H9 (cell line): ENCODE results near the gene NCMAP. TPM values are rescaled to one million over a fixed set of nuclear protein-coding genes. Genes with fewer than 3 reads are reported as not detected.
A peak's percentile ranks its signal among the peaks of the same experiment; 100 is the strongest.

Source experiments
- DNase-seq: peaks from one replicate; pipeline ENCODE4 v3.0.0-alpha.2; 2017
- H2AFZ ChIP-seq: one replicate; pipeline ENCODE4 v1.6.1; 2013; ENCODE audit warnings: mild to moderate bottlenecking, low read length, control low read depth, moderate library complexity
- H2AK5ac ChIP-seq: 2 replicates; pipeline ENCODE4 v1.6.1; 2013; ENCODE audit warnings: low read length, control low read depth, mixed read lengths; ENCODE audit not compliant: insufficient read length
- H2BK120ac ChIP-seq: one replicate; pipeline ENCODE4 v1.6.1; 2013; ENCODE audit warnings: low read depth, mild to moderate bottlenecking, low read length, control low read depth, inconsistent platforms; ENCODE audit not compliant: poor library complexity, severe bottlenecking
- H2BK12ac ChIP-seq: 2 replicates; pipeline ENCODE4 v1.6.1; 2013; ENCODE audit warnings: low read length, control low read depth, mixed read lengths, low read depth; ENCODE audit not compliant: insufficient read length
- H2BK15ac ChIP-seq: 2 replicates; pipeline ENCODE4 v1.6.1; 2013; ENCODE audit warnings: low read depth, low read length, control low read depth
- H2BK20ac ChIP-seq: one replicate; pipeline ENCODE4 v1.6.1; 2013; ENCODE audit warnings: low read depth, mild to moderate bottlenecking, low read length, control low read depth, inconsistent platforms; ENCODE audit not compliant: poor library complexity, severe bottlenecking
- H2BK5ac ChIP-seq: 2 replicates; pipeline ENCODE4 v1.6.1; 2013; ENCODE audit warnings: low read length, control low read depth, mixed read lengths; ENCODE audit not compliant: insufficient read length
- H3K14ac ChIP-seq: 2 replicates; pipeline ENCODE4 v1.6.1; 2013; ENCODE audit warnings: low read length, control low read depth; ENCODE audit not compliant: insufficient read depth
- H3K18ac ChIP-seq: 2 replicates; pipeline ENCODE4 v1.6.1; 2013; ENCODE audit warnings: low read depth, mild to moderate bottlenecking, mixed read lengths, low read length, control low read depth; ENCODE audit not compliant: insufficient read length
- H3K23ac ChIP-seq: 2 replicates; pipeline ENCODE4 v1.6.1; 2013; ENCODE audit warnings: low read length, control low read depth, mixed read lengths, low read depth; ENCODE audit not compliant: insufficient read length
- H3K23me2 ChIP-seq: 2 replicates; pipeline ENCODE4 v1.6.1; 2013; ENCODE audit warnings: low read depth, mild to moderate bottlenecking, mixed read lengths, low read length, control low read depth; ENCODE audit not compliant: insufficient read length, poor library complexity, severe bottlenecking
- H3K27ac ChIP-seq: 2 replicates; pipeline ENCODE4 v1.5.1; 2013; ENCODE audit warnings: low read length, control low read depth, mixed read lengths, low read depth; ENCODE audit not compliant: insufficient read length
- H3K27me3 ChIP-seq: 2 replicates; pipeline ENCODE4 v1.6.1; 2013; ENCODE audit warnings: low read length, control low read depth, inconsistent platforms; ENCODE audit not compliant: insufficient read depth
- H3K4ac ChIP-seq: 2 replicates; pipeline ENCODE4 v1.6.1; 2013; ENCODE audit warnings: low read depth, mild to moderate bottlenecking, control low read depth, inconsistent platforms, low read length, moderate library complexity
- H3K4me1 ChIP-seq: 2 replicates; pipeline ENCODE4 v1.6.1; 2013; ENCODE audit warnings: low read length, control low read depth, inconsistent platforms; ENCODE audit not compliant: insufficient read depth
- H3K4me2 ChIP-seq: 2 replicates; pipeline ENCODE4 v1.6.1; 2013; ENCODE audit warnings: low read length, control low read depth, mixed read lengths; ENCODE audit not compliant: insufficient read length, insufficient read depth
- H3K56ac ChIP-seq: 2 replicates; pipeline ENCODE4 v1.6.1; 2013; ENCODE audit warnings: low read depth, mild to moderate bottlenecking, mixed read lengths, low read length, control low read depth; ENCODE audit not compliant: insufficient read length
- H3K79me1 ChIP-seq: 2 replicates; pipeline ENCODE4 v1.6.1; 2013; ENCODE audit warnings: low read depth, mild to moderate bottlenecking, moderate library complexity, low read length, control low read depth, inconsistent platforms; ENCODE audit not compliant: insufficient read depth, poor library complexity, severe bottlenecking
- H3K79me2 ChIP-seq: 2 replicates; pipeline ENCODE4 v1.6.1; 2013; ENCODE audit warnings: low read length, control low read depth, inconsistent platforms; ENCODE audit not compliant: insufficient read depth
- H3K9ac ChIP-seq: 2 replicates; pipeline ENCODE4 v1.6.1; 2013; ENCODE audit warnings: low read length, control low read depth, mixed read lengths; ENCODE audit not compliant: insufficient read length; ENCODE audit errors: extremely low read depth
- H3K9me3 ChIP-seq: one replicate; pipeline ENCODE4 v1.6.1; 2013; ENCODE audit warnings: low read depth, low read length, inconsistent platforms; ENCODE audit not compliant: control insufficient read depth
- H3T11ph ChIP-seq: one replicate; pipeline ENCODE4 v1.6.1; 2013; ENCODE audit warnings: mild to moderate bottlenecking, low read length, control low read depth, inconsistent platforms
- H4K20me1 ChIP-seq: one replicate; pipeline ENCODE4 v1.6.1; 2013; ENCODE audit not compliant: control insufficient read depth, insufficient read length, insufficient read depth
- H4K5ac ChIP-seq: 2 replicates; pipeline ENCODE4 v1.6.1; 2013; ENCODE audit warnings: low read depth, mild to moderate bottlenecking, mixed read lengths, low read length, control low read depth; ENCODE audit not compliant: insufficient read length
- H4K8ac ChIP-seq: replicated peaks from 2 replicates; pipeline ENCODE4 v1.6.1; 2013; ENCODE audit warnings: low read length, control low read depth, mixed read lengths, low read depth; ENCODE audit not compliant: insufficient read length
- H4K91ac ChIP-seq: 2 replicates; pipeline ENCODE4 v1.6.1; 2013; ENCODE audit warnings: low read depth, mild to moderate bottlenecking, moderate library complexity, mixed read lengths, low read length, control low read depth; ENCODE audit not compliant: insufficient read length
- H3K27ac Mint-ChIP-seq, 3 experiments: 2 replicates in 2 of 3; 3 replicates in 1 of 3; pipeline ENCODE4 v1.8.0; 2020 to 2021; ENCODE audit warnings: mixed read lengths in 3 of 3, mild to moderate bottlenecking in 1 of 3, moderate library complexity in 1 of 3
- H3K27me3 Mint-ChIP-seq: 2 replicates; pipeline ENCODE4 v1.8.0; 2021; ENCODE audit warnings: low read depth, mild to moderate bottlenecking, moderate library complexity, mixed read lengths
- H3K36me3 Mint-ChIP-seq, 3 experiments: 2 replicates in 2 of 3; 3 replicates in 1 of 3; pipeline ENCODE4 v1.8.0; 2020 to 2021; ENCODE audit warnings: low read depth in 3 of 3, mixed read lengths in 3 of 3; ENCODE audit not compliant: insufficient read depth in 1 of 3
- H3K4me1 Mint-ChIP-seq, 2 experiments: 2 replicates each; pipeline ENCODE4 v1.8.0; 2020; ENCODE audit warnings: mixed read lengths in 2 of 2
- H3K4me3 Mint-ChIP-seq, 2 experiments: 2 replicates in 1 of 2; 3 replicates in 1 of 2; pipeline ENCODE4 v1.8.0; 2020 to 2021; ENCODE audit warnings: mild to moderate bottlenecking in 2 of 2, mixed read lengths in 2 of 2, moderate library complexity in 1 of 2
- H3K9me3 Mint-ChIP-seq, 2 experiments: 2 replicates in 1 of 2; 3 replicates in 1 of 2; pipeline ENCODE4 v1.8.0; 2020; ENCODE audit warnings: mild to moderate bottlenecking in 2 of 2, mixed read lengths in 2 of 2, moderate library complexity in 1 of 2
- CTCF ChIP-seq: fragments of 200-600 bp; sonication (generic); conservative IDR thresholded peaks from 3 replicates; pipeline ENCODE4 v1.8.0; 2021; ENCODE audit warnings: antibody characterized with exemption, mild to moderate bottlenecking
- WGBS: extraction: QIAGEN DNeasy Blood & Tissue Kit; methylation state at CpG from one replicate; pipeline ENCODE4 v1.1.7; 2013; ENCODE audit warnings: missing lambda C conversion rate, low lambda C conversion rate, mixed read lengths; ENCODE audit not compliant: insufficient read length; ENCODE audit errors: extremely low coverage; 5-methylcytosine and 5-hydroxymethylcytosine counted together
- total RNA-seq: library from RNA; stranded (reverse); gene quantifications from 2 replicates; pipeline ENCODE4 v1.2.1, GENCODE V29; 2021

The NCMAP gene
- total RNA-seq, 1 experiment from 2014 or later, result 0.35 TPM

- H3K27ac Mint-ChIP-seq, result peak overlapping the region in 1 of 3 experiments; percentile 55; a peak in 1 of 7 replicates
- Histone ChIP-seq H3K79me2 (no peaks in the 10 kb centered on the region), H2AK5ac (no peak overlapping the region), H3K27me3 (no peaks in the 10 kb centered on the region), H4K5ac (no peak overlapping the region), H4K91ac (no peak overlapping the region), H2BK5ac (no peak overlapping the region), H4K8ac (no peak overlapping the region), H3K79me1 (no peaks in the 10 kb centered on the region), H3K4ac (no peak overlapping the region), H4K20me1 (no peaks in the 10 kb centered on the region), H2BK15ac (no peak overlapping the region), H3T11ph (no peak overlapping the region), H3K56ac (no peak overlapping the region), H3K4me1 (no peaks in the 10 kb centered on the region; the same call in 1 of the 2 replicates), H3K9ac (no peak overlapping the region), H2AFZ (no peak overlapping the region), H3K27ac (no peak overlapping the region), H3K14ac (no peak overlapping the region), H3K4me2 (no peak overlapping the region), H3K18ac (no peak overlapping the region), H2BK120ac (no peak overlapping the region), H3K9me3 (no peaks in the 10 kb centered on the region), H2BK20ac (no peak overlapping the region), H3K23ac (no peak overlapping the region), H2BK12ac (no peak overlapping the region), H3K23me2 (no peaks in the 10 kb centered on the region)
- no peak for TF ChIP-seq CTCF
- H3K4me1 Mint-ChIP-seq, result peaks cover 21 to 34% of the 10 kb centered on the region in 2 experiments
- H3K9me3 Mint-ChIP-seq, result no peaks in the 10 kb centered on the region
- H3K36me3 Mint-ChIP-seq, result peaks cover 0 to 13% (median 1%) of the 10 kb centered on the region in 3 experiments; a peak in 4 of 7 replicates
- no CpG with 5 or more reads among the region's 15 CpGs for WGBS
- H3K4me3 Mint-ChIP-seq, result no peak overlapping the region
- no peak for DNase-seq
- H3K27me3 Mint-ChIP-seq, result no peaks in the 10 kb centered on the region
Measured at GRCh38 chr1:24540051-24540905, 15.6 kb upstream of the NCMAP start.
